HS-5 (cell line): ENCODE data around the gene PSRC1.

ENCODE experiments used
- DNase-seq: peaks from one replicate; pipeline ENCODE4 v3.0.0-alpha.2; 2012; ENCODE audit warnings: low read depth

The PSRC1 gene

GRCh38 chr1:109258481-109259466 is 24.2 kb downstream of the PSRC1 start:
- no peak for DNase-seq

GRCh38 chr1:109257682-109258421 is 25.1 kb downstream of the PSRC1 start:
- no peak for DNase-seq

- no peak for DNase-seq
Observed at GRCh38 chr1:109256971-109257681, 25.8 kb downstream of the PSRC1 start.

- DNase-seq = no peak
Observed at GRCh38 chr1:109256085-109256484, 26.9 kb downstream of the PSRC1 start.

- no peak for DNase-seq
Observed at GRCh38 chr1:109255678-109256077, 27.3 kb downstream of the PSRC1 start.

GRCh38 chr1:109255097-109255651 is 27.8 kb downstream of the PSRC1 start:
- DNase-seq = no peak

GRCh38 chr1:109254621-109255096 is 28.3 kb downstream of the PSRC1 start:
- DNase-seq = no peak

GRCh38 chr1:109253803-109254620 is 28.9 kb downstream of the PSRC1 start:
- no peak for DNase-seq

GRCh38 chr1:109252893-109253802 is 29.8 kb downstream of the PSRC1 start:
- DNase-seq = no peak

GRCh38 chr1:109252167-109252892 is 30.6 kb downstream of the PSRC1 start:
- DNase-seq = no peak

- no peak for DNase-seq
Observed at GRCh38 chr1:109251277-109252166, 31.4 kb downstream of the PSRC1 start.

- DNase-seq = no peak
Observed at GRCh38 chr1:109250454-109251276, 32.3 kb downstream of the PSRC1 start.

- no peak for DNase-seq
Observed at GRCh38 chr1:109249654-109250401, 33.1 kb downstream of the PSRC1 start.

- no peak for DNase-seq
Observed at GRCh38 chr1:109248797-109249629, 33.9 kb downstream of the PSRC1 start, which contains the start of gene CELSR2. Gene CELSR2, plus strand, starts transcription at chr1:109249539. Its CDS starts 541 bp downstream, at chr1:109250080.

- DNase-seq = no peak
Observed at GRCh38 chr1:109248444-109248796, 34.5 kb downstream of the PSRC1 start.
